Measurements from ENCODE around the gene DBH. TPM values are rescaled to one million over a fixed set of nuclear protein-coding genes. Genes with fewer than 3 reads are reported as not detected.

Gene DBH
- total and polyA plus RNA-seq, 10 of the 15 experiments (the other 5 are each of a cell fraction or from before 2014, with no cell fraction given) = not detected

DNA sequence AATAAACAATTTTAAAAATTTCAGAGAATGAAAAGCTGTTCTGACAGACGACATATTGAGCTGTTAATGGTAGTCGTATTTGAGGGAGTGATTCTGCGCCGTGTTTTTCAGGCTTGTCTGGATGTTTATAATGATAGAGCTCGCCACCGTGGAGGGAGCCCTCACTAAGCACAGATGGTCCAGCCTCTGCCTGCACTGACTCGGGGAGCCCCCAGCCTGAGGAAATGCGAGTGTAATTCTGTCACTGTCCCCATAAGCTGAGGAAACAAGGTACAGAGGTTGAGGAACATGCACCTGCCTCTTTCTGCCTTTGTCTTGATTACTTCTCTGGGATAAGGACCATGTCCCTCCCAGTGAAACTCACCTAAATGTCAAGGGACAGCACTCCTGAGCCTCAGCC lies 7.4 kb upstream of the DBH start:
- Histone ChIP-seq H3K36me3 (ENCODE audit: control insufficient read depth in 2 of 2, insufficient read depth in 2 of 2, low read length in 1 of 2) (no peaks in the 10 kb centered on the region), H3K9ac (ENCODE audit: control insufficient read depth, insufficient read depth, low read length) (no peak overlapping the region), H3K27me3 (replicated peaks in 1 of 2; ENCODE audit: control insufficient read depth in 2 of 2, insufficient read depth in 2 of 2, low read length in 1 of 2) (peaks cover 0 to 1% of the 10 kb centered on the region in 2 experiments; a peak in 2 of 4 replicates), H3K4me3 (no peak overlapping the region), H3K79me2 (ENCODE audit: control insufficient read depth, insufficient read depth, low read length) (no peaks in the 10 kb centered on the region), H4K20me1 (ENCODE audit: control insufficient read depth, insufficient read depth) (no peaks in the 10 kb centered on the region), H2AFZ (ENCODE audit: control insufficient read depth, low read depth, low read length) (no peak overlapping the region), H3K4me1 (ENCODE audit: control insufficient read depth, insufficient read depth, low read length) (no peaks in the 10 kb centered on the region), H3K4me2 (ENCODE audit: control insufficient read depth, insufficient read depth) (no peak overlapping the region), H3K9me3 (replicated peaks; ENCODE audit: control insufficient read depth, insufficient read depth, low read length) (no peaks in the 10 kb centered on the region; the same call in 2 of the 3 replicates), H3K27ac (ENCODE audit: control insufficient read depth, insufficient read depth) (no peak overlapping the region)
- in situ Hi-C loops (cut with MboI) (no loop called here), intact Hi-C loops (cut with micrococcal nuclease; ENCODE audit: unreplicated experiment) (no loop called here)
- CTCF ChIA-PET = no interaction called here
- SMC1A ChIA-PET (ENCODE audit: uncharacterized antibody, unreplicated experiment) = no interaction called here
- TF ChIP-seq, protein P1, sequence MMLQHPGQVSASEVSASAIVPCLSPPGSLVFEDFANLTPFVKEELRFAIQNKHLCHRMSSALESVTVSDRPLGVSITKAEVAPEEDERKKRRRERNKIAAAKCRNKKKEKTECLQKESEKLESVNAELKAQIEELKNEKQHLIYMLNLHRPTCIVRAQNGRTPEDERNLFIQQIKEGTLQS (IDR thresholded peaks at IDR 0.05; ENCODE audit: borderline replicate concordance, extremely low read depth, low read depth, low read length) = no peak
- RAD21 ChIA-PET (ENCODE audit: unreplicated experiment) = no interaction called here
- FAIRE-seq = no peak
- no peak for DNase-seq (ENCODE audit: low read depth, low spot score)
- 54% methylated on average over 8 of the region's 8 CpGs for WGBS (ENCODE audit: insufficient coverage, insufficient replicate concordance, low lambda C conversion rate, missing lambda C conversion rate)
- no TSS peak for BruUV-seq (replicated peaks)
- POLR2A ChIA-PET = no interaction called here
- no peak for ATAC-seq

DNA sequence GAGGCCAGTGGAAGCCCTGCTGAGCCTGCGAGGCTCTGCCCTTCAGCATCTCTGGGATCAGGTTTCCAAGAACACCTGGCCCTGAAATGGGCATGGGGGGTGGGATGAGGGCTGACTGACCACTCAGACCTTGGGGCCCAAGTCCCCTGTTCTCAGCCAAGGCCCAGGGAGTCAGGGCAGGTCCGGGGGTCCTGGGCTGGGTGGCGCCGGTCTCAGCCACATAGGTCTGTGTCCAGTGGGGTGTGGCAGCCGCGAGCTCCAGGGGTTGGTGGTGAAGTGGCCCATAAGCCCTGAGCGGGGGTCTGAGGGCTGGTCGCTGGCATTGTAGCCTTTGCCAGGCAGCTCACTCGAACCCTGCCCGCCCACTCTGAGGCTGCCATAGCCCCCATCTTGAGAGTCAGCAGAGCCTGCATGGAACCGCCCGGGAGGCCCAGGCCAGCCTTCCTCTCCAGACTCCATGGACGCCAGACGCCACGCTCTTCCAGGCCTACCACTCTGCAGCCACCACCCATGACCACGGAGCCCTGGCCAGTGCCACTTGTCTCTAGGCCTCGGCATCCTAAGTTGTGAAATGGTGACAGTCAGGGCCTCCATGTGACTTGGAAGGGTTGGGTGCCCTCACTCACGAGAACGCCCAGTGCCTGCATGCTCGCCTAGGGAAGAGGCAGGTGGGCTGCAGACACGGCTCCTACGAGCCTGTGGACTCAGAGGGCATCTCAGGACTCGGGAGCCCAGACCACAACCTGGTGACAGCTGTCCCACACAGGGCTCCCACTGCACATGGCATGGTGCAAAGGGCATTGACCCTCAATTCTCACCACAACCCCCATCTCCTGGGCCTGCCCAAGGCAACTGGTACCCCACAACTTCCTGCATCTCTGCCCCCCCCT lies 6.7 kb upstream of the DBH start:
- no peaks in the 10 kb centered on the region; the same call in 2 of the 3 replicates for H3K9me3 ChIP-seq (replicated peaks; ENCODE audit: control insufficient read depth, insufficient read depth, low read length)
- H3K36me3 ChIP-seq (ENCODE audit: control insufficient read depth in 2 of 2, insufficient read depth in 2 of 2, low read length in 1 of 2) = no peaks in the 10 kb centered on the region
- no peak overlapping the region for H3K9ac ChIP-seq (ENCODE audit: control insufficient read depth, insufficient read depth, low read length)
- no peak overlapping the region for H2AFZ ChIP-seq (ENCODE audit: control insufficient read depth, low read depth, low read length)
- ChIA-PET CTCF (no interaction called here), POLR2A (no interaction called here), RAD21 (ENCODE audit: unreplicated experiment) (no interaction called here), SMC1A (ENCODE audit: uncharacterized antibody, unreplicated experiment) (no interaction called here)
- H3K27ac ChIP-seq (ENCODE audit: control insufficient read depth, insufficient read depth) = no peak overlapping the region
- ATAC-seq = no peak
- FAIRE-seq = no peak
- DNase-seq (ENCODE audit: low read depth, low spot score) = no peak
- no peaks in the 10 kb centered on the region for H3K79me2 ChIP-seq (ENCODE audit: control insufficient read depth, insufficient read depth, low read length)
- BruUV-seq (replicated peaks) = no TSS peak
- intact Hi-C loops (cut with micrococcal nuclease; ENCODE audit: unreplicated experiment) = no loop called here
- in situ Hi-C loops (cut with MboI) = no loop called here
- H3K4me3 ChIP-seq = no peak overlapping the region
- H3K4me1 ChIP-seq (ENCODE audit: control insufficient read depth, insufficient read depth, low read length) = no peaks in the 10 kb centered on the region
- no peak overlapping the region for H3K4me2 ChIP-seq (ENCODE audit: control insufficient read depth, insufficient read depth)
- no peaks in the 10 kb centered on the region for H4K20me1 ChIP-seq (ENCODE audit: control insufficient read depth, insufficient read depth)
- WGBS (ENCODE audit: insufficient coverage, insufficient replicate concordance, low lambda C conversion rate, missing lambda C conversion rate) = 46% methylated on average over 23 of the region's 23 CpGs
- H3K27me3 ChIP-seq (replicated peaks in 1 of 2; ENCODE audit: control insufficient read depth in 2 of 2, insufficient read depth in 2 of 2, low read length in 1 of 2) = peaks cover 0 to 1% of the 10 kb centered on the region in 2 experiments; a peak in 2 of 4 replicates
- TF ChIP-seq SMAD1 (IDR thresholded peaks at IDR 0.05; ENCODE audit: low read depth, partially characterized antibody) (no peak), NFIC (IDR thresholded peaks at IDR 0.05; ENCODE audit: low read depth, low read length) (no peak), BCL11A (IDR thresholded peaks at IDR 0.05; ENCODE audit: low read depth, low read length) (no peak), CREM (IDR thresholded peaks at IDR 0.05; ENCODE audit: low read depth) (no peak), PML (IDR thresholded peaks at IDR 0.05; ENCODE audit: low read length) (no peak), FOS (IDR thresholded peaks at IDR 0.05; ENCODE audit: borderline replicate concordance, extremely low read depth, insufficient read length) (no peak), NR2F1 (conservative IDR thresholded peaks at IDR 0.05) (no peak), DPF2 (IDR thresholded peaks at IDR 0.05) (no peak)
- TF ChIP-seq, protein P2, sequence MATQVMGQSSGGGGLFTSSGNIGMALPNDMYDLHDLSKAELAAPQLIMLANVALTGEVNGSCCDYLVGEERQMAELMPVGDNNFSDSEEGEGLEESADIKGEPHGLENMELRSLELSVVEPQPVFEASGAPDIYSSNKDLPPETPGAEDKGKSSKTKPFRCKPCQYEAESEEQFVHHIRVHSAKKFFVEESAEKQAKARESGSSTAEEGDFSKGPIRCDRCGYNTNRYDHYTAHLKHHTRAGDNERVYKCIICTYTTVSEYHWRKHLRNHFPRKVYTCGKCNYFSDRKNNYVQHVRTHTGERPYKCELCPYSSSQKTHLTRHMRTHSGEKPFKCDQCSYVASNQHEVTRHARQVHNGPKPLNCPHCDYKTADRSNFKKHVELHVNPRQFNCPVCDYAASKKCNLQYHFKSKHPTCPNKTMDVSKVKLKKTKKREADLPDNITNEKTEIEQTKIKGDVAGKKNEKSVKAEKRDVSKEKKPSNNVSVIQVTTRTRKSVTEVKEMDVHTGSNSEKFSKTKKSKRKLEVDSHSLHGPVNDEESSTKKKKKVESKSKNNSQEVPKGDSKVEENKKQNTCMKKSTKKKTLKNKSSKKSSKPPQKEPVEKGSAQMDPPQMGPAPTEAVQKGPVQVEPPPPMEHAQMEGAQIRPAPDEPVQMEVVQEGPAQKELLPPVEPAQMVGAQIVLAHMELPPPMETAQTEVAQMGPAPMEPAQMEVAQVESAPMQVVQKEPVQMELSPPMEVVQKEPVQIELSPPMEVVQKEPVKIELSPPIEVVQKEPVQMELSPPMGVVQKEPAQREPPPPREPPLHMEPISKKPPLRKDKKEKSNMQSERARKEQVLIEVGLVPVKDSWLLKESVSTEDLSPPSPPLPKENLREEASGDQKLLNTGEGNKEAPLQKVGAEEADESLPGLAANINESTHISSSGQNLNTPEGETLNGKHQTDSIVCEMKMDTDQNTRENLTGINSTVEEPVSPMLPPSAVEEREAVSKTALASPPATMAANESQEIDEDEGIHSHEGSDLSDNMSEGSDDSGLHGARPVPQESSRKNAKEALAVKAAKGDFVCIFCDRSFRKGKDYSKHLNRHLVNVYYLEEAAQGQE (IDR thresholded peaks at IDR 0.05; ENCODE audit: low read depth, low read length) = no peak
